ENCODE data around the gene KCNH8.

The KCNH8 gene

GRCh38 chr3:19394946-19395345 lies 246.6 kb downstream of the KCNH8 start:
- TF ChIP-seq CTCF (IDR thresholded peaks at IDR 0.05; ENCODE audit: low read depth, low read length): no peak
- H3K4me3 ChIP-seq (ENCODE audit: low read depth, low read length): no peak overlapping the region

- no peak for TF ChIP-seq CTCF (IDR thresholded peaks at IDR 0.05; ENCODE audit: low read depth, low read length)
- H3K4me3 ChIP-seq (ENCODE audit: low read depth, low read length): no peak overlapping the region
These were observed 248.4 kb downstream of the KCNH8 start for GRCh38 chr3:19396726-19397125.

- no peak overlapping the region for H3K4me3 ChIP-seq (ENCODE audit: low read depth, low read length)
- TF ChIP-seq CTCF (IDR thresholded peaks at IDR 0.05; ENCODE audit: low read depth, low read length): no peak
These were observed 251.0 kb downstream of the KCNH8 start for GRCh38 chr3:19399356-19399755.

GRCh38 chr3:19399836-19400235 lies 251.5 kb downstream of the KCNH8 start:
- no peak for TF ChIP-seq CTCF (IDR thresholded peaks at IDR 0.05; ENCODE audit: low read depth, low read length)
- H3K4me3 ChIP-seq (ENCODE audit: low read depth, low read length): no peak overlapping the region

- TF ChIP-seq CTCF (IDR thresholded peaks at IDR 0.05; ENCODE audit: low read depth, low read length): no peak
- H3K4me3 ChIP-seq (ENCODE audit: low read depth, low read length): no peak overlapping the region
These were observed 271.8 kb downstream of the KCNH8 start for GRCh38 chr3:19420159-19420558.

- no peak overlapping the region for H3K4me3 ChIP-seq (ENCODE audit: low read depth, low read length)
These were observed 277.5 kb downstream of the KCNH8 start for GRCh38 chr3:19425825-19426224.

More at GRCh38 chr3:19425825-19426224, 277.5 kb downstream of the KCNH8 start:
- no peak for TF ChIP-seq CTCF (IDR thresholded peaks at IDR 0.05; ENCODE audit: low read depth, low read length)
